ENCODE results near the gene URAD.

GRCh38 chr13:28022848-28023518 is 34.5 kb upstream of the URAD start:
- TF ChIP-seq CTCF (IDR thresholded peaks at IDR 0.05), result no peak
- no peak for TF ChIP-seq POLR2A (IDR thresholded peaks at IDR 0.05)

Measured in body of pancreas (tissue), 4 donors.